ENCODE measurements around the gene LRG1.
A peak's percentile ranks its signal among the peaks of the same experiment; 100 is the strongest.

The LRG1 gene

GRCh38 chr19:4539693-4540581 is at the start of gene LRG1:
LRG1 (minus strand) TSS chr19:4540036; CDS start chr19:4540013, 23 bp downstream.
- peak; percentile 87 for DNase-seq

GRCh38 chr19:4588291-4588761 is 48.5 kb upstream of the LRG1 start:
- peak; percentile 58 for DNase-seq

- no peak for DNase-seq
Observed at GRCh38 chr19:4587527-4587926, 47.7 kb upstream of the LRG1 start.

GRCh38 chr19:4586691-4587090 is 46.9 kb upstream of the LRG1 start:
- DNase-seq: peak; percentile 46

GRCh38 chr19:4586245-4586644 is 46.4 kb upstream of the LRG1 start:
- DNase-seq: no peak

GRCh38 chr19:4585556-4585955 is 45.7 kb upstream of the LRG1 start:
- no peak for DNase-seq

GRCh38 chr19:4584670-4585460 is 45.0 kb upstream of the LRG1 start:
- DNase-seq: no peak

- DNase-seq: no peak
Observed at GRCh38 chr19:4583961-4584669, 44.3 kb upstream of the LRG1 start.

- DNase-seq: no peak
Observed at GRCh38 chr19:4582980-4583842, 43.4 kb upstream of the LRG1 start.

- DNase-seq: no peak
Observed at GRCh38 chr19:4581666-4582553, 42.1 kb upstream of the LRG1 start.

GRCh38 chr19:4580961-4581665 is 41.3 kb upstream of the LRG1 start:
- no peak for DNase-seq

GRCh38 chr19:4580021-4580901 is 40.4 kb upstream of the LRG1 start:
- no peak for DNase-seq

GRCh38 chr19:4579389-4579788 is 39.6 kb upstream of the LRG1 start:
- no peak for DNase-seq

GRCh38 chr19:4578552-4579248 is 38.9 kb upstream of the LRG1 start:
- DNase-seq: no peak

GRCh38 chr19:4577020-4577782 is 37.4 kb upstream of the LRG1 start:
- DNase-seq: no peak

- peak; percentile 62 for DNase-seq
Observed at GRCh38 chr19:4576016-4576933, 36.4 kb upstream of the LRG1 start.
